ENCODE data around the gene HOXA7.

HOXA7 gene

GRCh38 chr7:27147199-27148030 lies 9.1 kb downstream of the HOXA7 start, which contains the start of gene HOXA6:
TSS of gene HOXA6 (minus strand) at chr7:27147774. CDS start at chr7:27147749, 25 bp downstream.
- Histone ChIP-seq H3K27me3 (replicated peaks; ENCODE audit: control insufficient read depth, insufficient read depth, low read length) (peaks cover 2% of the 10 kb centered on the region; the same call in 1 of the 2 replicates), H3K4me3 (replicated peaks; ENCODE audit: low read depth, low read length) (no peak within 1 kb of the TSS), H3K36me3 (ENCODE audit: control insufficient read depth, insufficient read depth, low read length) (no peaks in the 10 kb centered on the region)
- no peak for TF ChIP-seq CTCF (IDR thresholded peaks at IDR 0.05; ENCODE audit: insufficient read depth, low read length, poor library complexity, severe bottlenecking)
- DNase-seq (ENCODE audit: extremely low read depth, insufficient read length), result no peak

GRCh38 chr7:27146491-27147198 lies 9.8 kb downstream of the HOXA7 start:
- Histone ChIP-seq H3K4me3 (replicated peaks; ENCODE audit: low read depth, low read length) (no peak overlapping the region), H3K27me3 (replicated peaks; ENCODE audit: control insufficient read depth, insufficient read depth, low read length) (peaks cover 2% of the 10 kb centered on the region; the same call in 1 of the 2 replicates), H3K36me3 (ENCODE audit: control insufficient read depth, insufficient read depth, low read length) (no peaks in the 10 kb centered on the region)
- no peak for DNase-seq (ENCODE audit: extremely low read depth, insufficient read length)
- TF ChIP-seq CTCF (IDR thresholded peaks at IDR 0.05; ENCODE audit: insufficient read depth, low read length, poor library complexity, severe bottlenecking), result no peak

DNA sequence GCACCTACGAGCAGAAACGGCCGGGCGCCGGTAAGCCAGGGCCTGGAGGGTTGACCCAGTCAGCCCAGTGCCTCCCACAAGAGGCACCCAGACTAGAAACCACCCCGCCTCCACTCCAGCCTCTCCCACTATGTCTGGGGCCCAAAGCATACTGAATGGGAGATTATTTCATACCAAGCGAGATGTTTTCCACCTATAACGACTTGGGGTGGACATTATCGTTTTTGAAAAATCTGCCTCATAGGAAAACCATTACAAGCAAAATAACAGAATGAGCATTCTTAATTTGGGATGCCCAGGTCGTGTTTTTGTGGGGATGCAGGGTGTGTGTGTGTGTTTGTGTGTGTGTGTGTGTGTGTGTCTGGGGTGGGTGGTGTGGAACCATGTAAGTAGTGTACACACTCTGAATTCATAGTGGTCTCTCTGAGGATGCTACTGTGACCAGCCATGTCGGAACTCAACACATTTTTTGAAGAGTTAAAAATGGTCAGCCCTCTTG lies 10.5 kb downstream of the HOXA7 start:
- TF ChIP-seq CTCF (IDR thresholded peaks at IDR 0.05; ENCODE audit: insufficient read depth, low read length, poor library complexity, severe bottlenecking), result no peak
- no peak for DNase-seq (ENCODE audit: extremely low read depth, insufficient read length)
- peaks cover 2% of the 10 kb centered on the region; the same call in 1 of the 2 replicates for H3K27me3 ChIP-seq (replicated peaks; ENCODE audit: control insufficient read depth, insufficient read depth, low read length)
- no peak overlapping the region for H3K4me3 ChIP-seq (replicated peaks; ENCODE audit: low read depth, low read length)
- no peaks in the 10 kb centered on the region for H3K36me3 ChIP-seq (ENCODE audit: control insufficient read depth, insufficient read depth, low read length)

DNA sequence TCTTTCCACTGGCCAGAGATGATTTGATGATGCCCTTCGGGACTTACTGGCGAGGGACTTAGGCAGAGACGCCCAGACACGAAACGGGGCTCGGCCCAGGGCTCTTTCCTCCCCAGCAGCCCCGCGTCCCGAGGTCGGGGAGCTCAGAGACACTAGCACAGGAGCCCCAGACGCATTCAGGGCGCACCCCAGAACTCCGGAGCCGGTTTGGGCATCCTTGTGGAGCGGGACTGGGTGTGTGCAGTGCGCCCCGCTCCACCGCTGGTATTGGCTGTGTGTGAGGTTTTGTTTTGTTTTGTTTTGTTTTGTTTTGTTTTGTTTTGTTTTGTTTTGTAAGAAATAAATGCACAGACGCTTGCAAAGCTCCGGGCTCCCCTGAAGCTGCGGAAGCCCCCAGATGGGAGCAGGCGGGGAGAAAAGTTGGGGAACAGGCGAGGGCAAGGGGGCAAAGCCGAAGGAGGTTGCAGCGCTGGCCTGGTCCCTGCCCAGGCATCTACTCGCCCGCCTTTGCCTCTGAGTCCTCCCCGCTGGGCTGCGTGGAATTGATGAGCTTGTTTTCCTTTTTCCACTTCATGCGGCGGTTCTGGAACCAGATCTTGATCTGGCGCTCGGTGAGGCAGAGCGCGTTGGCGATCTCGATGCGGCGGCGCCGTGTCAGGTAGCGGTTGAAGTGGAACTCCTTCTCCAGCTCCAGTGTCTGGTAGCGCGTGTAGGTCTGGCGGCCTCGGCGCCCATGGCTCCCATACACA lies 11.1 kb downstream of the HOXA7 start:
- Histone ChIP-seq H3K36me3 (ENCODE audit: control insufficient read depth, insufficient read depth, low read length) (no peaks in the 10 kb centered on the region), H3K27me3 (replicated peaks; ENCODE audit: control insufficient read depth, insufficient read depth, low read length) (peaks cover 2% of the 10 kb centered on the region; the same call in 1 of the 2 replicates), H3K4me3 (replicated peaks; ENCODE audit: low read depth, low read length) (no peak overlapping the region)
- TF ChIP-seq CTCF (IDR thresholded peaks at IDR 0.05; ENCODE audit: insufficient read depth, low read length, poor library complexity, severe bottlenecking), result no peak
- DNase-seq (ENCODE audit: extremely low read depth, insufficient read length), result no peak

DNA sequence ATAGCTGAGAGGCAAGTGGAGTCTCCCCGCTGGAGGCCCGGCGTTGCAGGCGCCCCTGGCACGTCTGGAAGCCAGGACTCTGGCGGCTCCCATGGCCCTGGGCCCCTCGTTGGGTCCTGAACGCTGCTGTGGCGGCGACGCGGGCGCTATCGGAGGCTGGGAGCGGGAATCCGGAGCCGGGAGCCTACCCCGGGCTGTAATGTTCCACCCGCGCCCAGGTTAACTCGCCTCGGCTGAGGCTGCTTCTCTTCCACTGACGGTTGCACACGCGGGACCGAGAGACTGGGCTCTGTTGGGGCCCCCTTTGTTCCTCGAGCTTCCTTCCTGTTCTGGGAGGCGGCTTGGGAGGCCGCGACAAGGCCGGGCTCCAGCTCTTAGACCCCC lies 11.7 kb downstream of the HOXA7 start:
- no peak for DNase-seq (ENCODE audit: extremely low read depth, insufficient read length)
- Histone ChIP-seq H3K4me3 (replicated peaks; ENCODE audit: low read depth, low read length) (no peak overlapping the region), H3K27me3 (replicated peaks; ENCODE audit: control insufficient read depth, insufficient read depth, low read length) (peaks cover 2% of the 10 kb centered on the region; the same call in 1 of the 2 replicates), H3K36me3 (ENCODE audit: control insufficient read depth, insufficient read depth, low read length) (no peaks in the 10 kb centered on the region)
- TF ChIP-seq CTCF (IDR thresholded peaks at IDR 0.05; ENCODE audit: insufficient read depth, low read length, poor library complexity, severe bottlenecking), result no peak
